CD4-positive, alpha-beta T cell (primary cell): ENCODE results near the gene NTHL1. TPM values are rescaled to one million over a fixed set of nuclear protein-coding genes. Genes with fewer than 3 reads are reported as not detected.

Source experiments
- ATAC-seq: fragments of 200-7000 bp; cut with Tn5 transposase; one replicate; pipeline ENCODE4 v1.10.0; 2022; ENCODE audit warnings: mild to moderate bottlenecking; ENCODE audit not compliant: poor library complexity
- CTCF ChIA-PET: fragments of 350-600 bp; sonication (Branson Sonifier 250); formaldehyde crosslinking; loops from one replicate; lab custom pipeline; 2021; ENCODE audit warnings: antibody characterized with exemption, inconsistent platforms; lab: Charles Lee
- POLR2A ChIA-PET: fragments of 350-600 bp; sonication (Branson Sonifier 250); formaldehyde crosslinking; loops from one replicate; lab custom pipeline; 2021; ENCODE audit warnings: antibody characterized with exemption, inconsistent platforms; lab: Charles Lee
- DNase-seq, 14 experiments: peaks; one replicate each; pipeline ENCODE4 v3.0.0-alpha.2; 2013 to 2020; ENCODE audit warnings: mixed read lengths in 2 of 14
- H3K27ac ChIP-seq, 2 donors: one replicate each; pipeline versions ENCODE4 v1.5.1 to v1.7.0; 2013; ENCODE audit warnings: low read length in 2 of 2, low read depth in 1 of 2, mild to moderate bottlenecking in 1 of 2
- H3K27me3 ChIP-seq, 2 experiments: 1 replicate in 1 of 2; 2 replicates in 1 of 2; pipeline versions ENCODE4 v1.6.1 to v1.7.0; 2013; ENCODE audit warnings: low read length in 2 of 2, control low read depth in 1 of 2, mild to moderate bottlenecking in 1 of 2, moderate library complexity in 1 of 2; ENCODE audit not compliant: insufficient read depth in 2 of 2, control insufficient read depth in 1 of 2
- H3K36me3 ChIP-seq: one replicate; pipeline ENCODE4 v1.6.1; 2013; ENCODE audit warnings: low read length, control low read depth; ENCODE audit not compliant: insufficient read depth
- H3K4me1 ChIP-seq: one replicate; pipeline ENCODE4 v1.6.1; 2013; ENCODE audit warnings: low read length, control low read depth; ENCODE audit not compliant: insufficient read depth
- H3K4me3 ChIP-seq: one replicate; pipeline ENCODE4 v1.5.1; 2013; ENCODE audit warnings: mild to moderate bottlenecking, low read length, moderate library complexity
- H3K9me3 ChIP-seq, 2 experiments: 1 replicate in 1 of 2; 2 replicates in 1 of 2; pipeline versions ENCODE4 v1.6.1 to v1.7.0; 2013; ENCODE audit warnings: low read length in 2 of 2, mild to moderate bottlenecking in 2 of 2, control low read depth in 1 of 2, moderate library complexity in 1 of 2; ENCODE audit not compliant: control insufficient read depth in 1 of 2, insufficient read depth in 1 of 2
- H3K27ac Mint-ChIP-seq: one replicate; pipeline ENCODE4 v1.8.0; 2020; ENCODE audit warnings: mixed read lengths
- H3K27me3 Mint-ChIP-seq: one replicate; pipeline ENCODE4 v1.8.0; 2021; ENCODE audit warnings: mixed read lengths
- H3K36me3 Mint-ChIP-seq: one replicate; pipeline ENCODE4 v1.8.0; 2021; ENCODE audit warnings: low read depth, mixed read lengths
- H3K4me1 Mint-ChIP-seq: one replicate; pipeline ENCODE4 v1.8.0; 2021; ENCODE audit warnings: low read depth, mixed read lengths
- H3K4me3 Mint-ChIP-seq: one replicate; pipeline ENCODE4 v1.8.0; 2020; ENCODE audit warnings: mild to moderate bottlenecking, mixed read lengths
- H3K9me3 Mint-ChIP-seq: one replicate; pipeline ENCODE4 v1.8.0; 2020; ENCODE audit warnings: mixed read lengths
- intact Hi-C, 2 experiments: fragments of 100-400 bp; cut with DNase I in 1 of 2; cut with micrococcal nuclease in 1 of 2; formaldehyde crosslinking; loops; one replicate each; pipeline versions ENCODE4 v1.15.1 to v1.9.0; 2023 to 2025; cut with DNase I, micrococcal nuclease
- total RNA-seq, 174 experiments: library from RNA in 2 of 174; stranded (reverse) in 2 of 174; gene quantifications; one replicate each; pipeline ENCODE4 v1.2.3 and lab custom pipeline; 2021 to 2026
- TF ChIP-seq, protein P1 (sequence below): fragments of 200-600 bp; IDR thresholded peaks from one replicate; pipeline ENCODE4 v1.8.0; 2022; ENCODE audit warnings: antibody characterized with exemption, mild to moderate bottlenecking

NTHL1 gene
- total RNA-seq, 2 experiments from 2014 or later = 2.7 to 2.9 TPM

DNA sequence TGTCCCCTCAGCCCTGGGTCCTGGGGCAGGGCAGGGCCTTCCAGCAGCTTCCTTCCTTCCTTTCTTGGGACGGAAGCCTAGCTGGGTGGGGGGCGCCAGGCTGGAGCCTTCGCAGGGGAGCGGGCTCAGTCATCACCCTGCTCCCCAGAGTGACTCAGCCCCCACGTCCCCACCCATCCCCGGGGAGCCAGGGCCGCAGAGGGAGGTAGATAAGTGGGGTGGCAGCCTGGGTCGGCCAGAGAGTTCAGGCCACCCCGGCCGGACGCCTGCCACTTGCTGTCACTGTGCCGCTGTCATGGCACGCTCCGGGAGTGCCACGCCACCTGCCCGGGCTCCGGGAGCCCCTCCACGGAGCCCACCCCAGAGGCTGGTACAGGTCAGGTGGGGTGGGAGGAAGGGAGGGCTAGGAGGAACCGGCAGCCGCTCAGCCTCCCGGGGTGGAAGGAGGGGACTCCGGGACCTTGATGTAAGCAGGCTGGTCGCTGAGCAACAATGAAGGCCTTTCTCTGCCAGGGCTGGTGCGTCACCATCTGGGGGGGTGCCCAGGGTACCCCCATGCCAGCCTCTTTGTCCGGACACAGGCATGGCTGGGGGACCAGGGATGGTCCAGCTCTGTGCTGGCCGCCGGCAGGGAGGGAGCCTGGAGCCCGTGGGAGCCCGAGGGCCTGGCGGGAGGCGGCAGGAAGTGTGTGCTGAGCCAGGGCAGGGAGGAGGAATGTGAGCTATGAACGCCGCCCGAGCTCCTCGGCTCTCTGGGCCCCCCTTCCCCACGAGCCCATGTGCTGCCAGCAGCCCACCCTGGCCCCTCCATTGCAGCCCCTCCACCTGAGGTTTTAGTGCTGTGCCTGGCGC is 14.4 kb downstream of the NTHL1 start:
- Mint-ChIP-seq H3K27ac (no peak overlapping the region), H3K27me3 (no peaks in the 10 kb centered on the region), H3K4me1 (no peaks in the 10 kb centered on the region), H3K9me3 (no peaks in the 10 kb centered on the region), H3K36me3 (no peaks in the 10 kb centered on the region), H3K4me3 (no peak overlapping the region)
- POLR2A ChIA-PET = no interaction called here
- intact Hi-C loops = no loop called here
- ATAC-seq (peak; percentile 66), DNase-seq (no peak)
- no peaks in the 10 kb centered on the region for H3K27me3 ChIP-seq
- H3K36me3 ChIP-seq = no peaks in the 10 kb centered on the region
- peaks cover 7% of the 10 kb centered on the region for H3K4me1 ChIP-seq
- TF ChIP-seq, protein P1, sequence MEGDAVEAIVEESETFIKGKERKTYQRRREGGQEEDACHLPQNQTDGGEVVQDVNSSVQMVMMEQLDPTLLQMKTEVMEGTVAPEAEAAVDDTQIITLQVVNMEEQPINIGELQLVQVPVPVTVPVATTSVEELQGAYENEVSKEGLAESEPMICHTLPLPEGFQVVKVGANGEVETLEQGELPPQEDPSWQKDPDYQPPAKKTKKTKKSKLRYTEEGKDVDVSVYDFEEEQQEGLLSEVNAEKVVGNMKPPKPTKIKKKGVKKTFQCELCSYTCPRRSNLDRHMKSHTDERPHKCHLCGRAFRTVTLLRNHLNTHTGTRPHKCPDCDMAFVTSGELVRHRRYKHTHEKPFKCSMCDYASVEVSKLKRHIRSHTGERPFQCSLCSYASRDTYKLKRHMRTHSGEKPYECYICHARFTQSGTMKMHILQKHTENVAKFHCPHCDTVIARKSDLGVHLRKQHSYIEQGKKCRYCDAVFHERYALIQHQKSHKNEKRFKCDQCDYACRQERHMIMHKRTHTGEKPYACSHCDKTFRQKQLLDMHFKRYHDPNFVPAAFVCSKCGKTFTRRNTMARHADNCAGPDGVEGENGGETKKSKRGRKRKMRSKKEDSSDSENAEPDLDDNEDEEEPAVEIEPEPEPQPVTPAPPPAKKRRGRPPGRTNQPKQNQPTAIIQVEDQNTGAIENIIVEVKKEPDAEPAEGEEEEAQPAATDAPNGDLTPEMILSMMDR = no peak
- no peaks in the 10 kb centered on the region for H3K9me3 ChIP-seq
- no peak overlapping the region for H3K4me3 ChIP-seq
- no peak overlapping the region for H3K27ac ChIP-seq
- CTCF ChIA-PET = no interaction called here

DNA sequence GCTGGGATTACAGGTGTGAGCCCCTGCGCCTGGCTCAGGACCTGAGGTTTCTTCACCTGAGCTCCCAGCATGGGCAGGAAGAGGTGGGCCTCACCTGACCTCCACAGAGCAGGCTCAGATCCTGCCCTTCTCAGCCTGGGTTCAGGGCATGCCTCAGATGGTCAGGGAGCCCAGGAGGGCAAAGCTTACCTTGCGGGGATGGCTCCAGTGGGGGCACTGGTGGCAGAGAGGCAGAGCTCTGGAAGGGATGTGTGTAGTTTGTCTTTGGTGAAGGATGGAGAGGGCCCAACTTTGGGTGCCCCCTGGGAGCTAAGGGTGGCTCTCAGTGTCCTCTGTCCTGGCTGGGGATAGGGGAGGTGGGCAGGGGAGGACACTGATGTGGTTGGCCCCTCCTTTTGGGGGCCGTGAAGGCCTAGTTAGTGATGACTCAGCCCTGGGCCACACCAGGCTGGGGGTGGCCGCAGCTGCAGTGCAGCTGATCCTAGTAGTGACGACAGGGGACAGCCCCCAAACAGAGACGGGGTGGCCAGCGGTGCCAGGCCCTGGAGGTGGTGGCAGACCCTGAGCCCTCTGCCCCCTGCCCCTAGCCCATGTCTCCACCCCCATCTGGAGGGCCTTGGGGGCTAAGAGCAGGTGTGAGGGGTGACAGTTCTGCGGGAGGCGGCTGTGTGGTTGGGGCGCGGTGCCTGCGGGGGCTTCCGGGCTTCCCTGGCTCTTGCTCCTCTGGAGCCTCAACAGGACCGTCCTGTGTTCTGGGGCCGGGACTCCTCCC is 15.2 kb downstream of the NTHL1 start:
- TF ChIP-seq, protein P1 = no peak
- POLR2A ChIA-PET = no interaction called here
- Histone ChIP-seq H3K4me3 (no peak overlapping the region), H3K4me1 (peaks cover 10% of the 10 kb centered on the region), H3K9me3 (no peaks in the 10 kb centered on the region), H3K27me3 (no peaks in the 10 kb centered on the region), H3K36me3 (no peaks in the 10 kb centered on the region), H3K27ac (no peak overlapping the region)
- intact Hi-C loops = no loop called here
- Mint-ChIP-seq H3K27me3 (no peaks in the 10 kb centered on the region), H3K27ac (no peak overlapping the region), H3K36me3 (no peaks in the 10 kb centered on the region), H3K4me3 (no peak overlapping the region), H3K4me1 (peaks cover 3% of the 10 kb centered on the region), H3K9me3 (no peaks in the 10 kb centered on the region)
- no peak for DNase-seq
- CTCF ChIA-PET = no interaction called here
- ATAC-seq = no peak

DNA sequence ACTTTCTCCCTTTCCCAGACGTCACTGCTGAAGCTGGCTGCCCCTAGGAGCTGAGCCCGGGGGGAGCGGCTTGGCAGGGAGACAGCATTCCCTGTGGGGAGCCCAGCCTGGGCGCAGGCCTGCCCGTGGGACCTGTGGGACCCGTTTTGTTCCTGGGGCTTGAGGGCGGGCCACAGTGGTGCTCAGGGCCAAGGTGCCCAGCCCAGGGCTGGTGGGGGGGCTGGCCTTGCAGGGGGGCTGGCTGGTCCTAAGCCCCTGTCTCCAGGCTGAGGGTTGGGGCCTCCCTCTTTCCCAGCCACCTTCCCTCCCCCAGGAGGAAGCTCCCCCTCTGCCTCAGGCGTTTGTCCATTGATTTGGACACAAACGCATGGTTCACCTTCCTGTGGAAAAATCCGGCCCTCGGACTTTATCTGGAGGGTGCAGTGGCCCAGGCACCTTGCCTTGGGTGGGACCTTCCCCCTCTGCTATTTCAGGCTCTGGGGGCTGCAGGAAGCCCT is 16.5 kb downstream of the NTHL1 start:
- Histone ChIP-seq H3K4me3 (no peak overlapping the region), H3K27me3 (no peaks in the 10 kb centered on the region), H3K27ac (no peak overlapping the region), H3K4me1 (peaks cover 18% of the 10 kb centered on the region), H3K9me3 (no peaks in the 10 kb centered on the region), H3K36me3 (no peaks in the 10 kb centered on the region)
- Mint-ChIP-seq H3K27ac (no peak overlapping the region), H3K4me3 (no peak overlapping the region), H3K36me3 (no peaks in the 10 kb centered on the region), H3K4me1 (peaks cover 6% of the 10 kb centered on the region), H3K27me3 (no peaks in the 10 kb centered on the region), H3K9me3 (no peaks in the 10 kb centered on the region)
- POLR2A ChIA-PET = no interaction called here
- TF ChIP-seq, protein P1 = no peak
- ATAC-seq (no peak), DNase-seq (no peak)
- CTCF ChIA-PET = no interaction called here
- intact Hi-C loops = no loop called here
